Epithelial cell of esophagus (primary cell): ENCODE data around the gene MSRB3.

ENCODE experiments used
- DNase-seq: peaks from one replicate; pipeline ENCODE4 v3.0.0; 2010; ENCODE audit warnings: low read depth
- H3K4me3 ChIP-seq: 2 replicates; pipeline ENCODE4 v1.5.1; 2011; ENCODE audit warnings: mild to moderate bottlenecking, low read length, control low read depth
- TF ChIP-seq, protein P1 (sequence below): IDR thresholded peaks from 2 replicates; pipeline ENCODE4 v1.5.1; 2011; ENCODE audit warnings: low read depth, mild to moderate bottlenecking, low read length, control low read depth, inconsistent platforms; ENCODE audit not compliant: insufficient read depth; ENCODE audit errors: missing control alignments

MSRB3 gene

DNA sequence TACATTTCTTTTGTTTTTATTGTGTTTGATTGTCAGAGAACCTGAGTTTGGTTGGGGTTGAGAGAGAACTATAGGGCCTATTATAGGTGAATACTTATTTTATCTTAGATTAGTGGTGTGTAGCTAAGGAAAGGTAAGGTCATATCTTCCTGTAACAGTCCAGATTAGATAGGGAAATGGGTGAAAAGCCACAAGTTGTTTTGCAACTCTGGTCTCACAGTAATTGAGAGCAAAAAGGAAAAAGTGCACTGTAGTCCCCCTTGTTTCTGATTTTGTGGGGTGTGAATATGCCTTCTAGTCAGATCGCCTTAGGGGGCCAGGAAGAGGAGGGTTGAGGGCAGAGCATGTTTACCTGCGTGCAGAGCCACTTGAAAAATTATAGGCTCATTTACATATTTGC is 8.9 kb downstream of the MSRB3 start:
- H3K4me3 ChIP-seq = no peak overlapping the region
- TF ChIP-seq, protein P1, sequence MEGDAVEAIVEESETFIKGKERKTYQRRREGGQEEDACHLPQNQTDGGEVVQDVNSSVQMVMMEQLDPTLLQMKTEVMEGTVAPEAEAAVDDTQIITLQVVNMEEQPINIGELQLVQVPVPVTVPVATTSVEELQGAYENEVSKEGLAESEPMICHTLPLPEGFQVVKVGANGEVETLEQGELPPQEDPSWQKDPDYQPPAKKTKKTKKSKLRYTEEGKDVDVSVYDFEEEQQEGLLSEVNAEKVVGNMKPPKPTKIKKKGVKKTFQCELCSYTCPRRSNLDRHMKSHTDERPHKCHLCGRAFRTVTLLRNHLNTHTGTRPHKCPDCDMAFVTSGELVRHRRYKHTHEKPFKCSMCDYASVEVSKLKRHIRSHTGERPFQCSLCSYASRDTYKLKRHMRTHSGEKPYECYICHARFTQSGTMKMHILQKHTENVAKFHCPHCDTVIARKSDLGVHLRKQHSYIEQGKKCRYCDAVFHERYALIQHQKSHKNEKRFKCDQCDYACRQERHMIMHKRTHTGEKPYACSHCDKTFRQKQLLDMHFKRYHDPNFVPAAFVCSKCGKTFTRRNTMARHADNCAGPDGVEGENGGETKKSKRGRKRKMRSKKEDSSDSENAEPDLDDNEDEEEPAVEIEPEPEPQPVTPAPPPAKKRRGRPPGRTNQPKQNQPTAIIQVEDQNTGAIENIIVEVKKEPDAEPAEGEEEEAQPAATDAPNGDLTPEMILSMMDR = no peak
- no peak for DNase-seq

- TF ChIP-seq, protein P1 = no peak
- no peak overlapping the region for H3K4me3 ChIP-seq
- DNase-seq = no peak
These were observed 13.8 kb downstream of the MSRB3 start for GRCh38 chr12:65292241-65292640.

DNA sequence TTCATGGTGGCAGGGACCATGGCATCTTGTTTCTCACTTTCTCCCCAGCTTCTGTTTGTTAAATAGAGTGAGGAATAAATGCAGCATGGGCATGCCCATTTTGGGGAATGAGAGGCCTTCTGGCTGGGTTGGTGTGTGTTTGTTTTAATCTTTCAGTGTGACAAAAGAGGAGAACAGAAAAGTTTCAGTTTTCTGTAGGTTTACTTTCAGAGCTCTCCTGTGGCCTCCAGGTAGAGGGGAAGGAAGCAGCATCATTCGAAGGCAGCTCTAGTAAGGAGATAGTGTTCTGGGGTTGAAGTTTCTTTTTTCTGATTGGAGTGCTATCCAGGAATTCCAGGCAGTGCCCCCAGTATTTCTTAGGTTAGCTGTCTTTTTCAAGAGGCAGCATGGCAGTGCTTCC is 15.3 kb downstream of the MSRB3 start:
- TF ChIP-seq, protein P1 = no peak
- DNase-seq = no peak
- H3K4me3 ChIP-seq = no peak overlapping the region

GRCh38 chr12:65294641-65295262 is 16.3 kb downstream of the MSRB3 start:
- no peak overlapping the region for H3K4me3 ChIP-seq
- DNase-seq = no peak
- TF ChIP-seq, protein P1 = no peak

DNA sequence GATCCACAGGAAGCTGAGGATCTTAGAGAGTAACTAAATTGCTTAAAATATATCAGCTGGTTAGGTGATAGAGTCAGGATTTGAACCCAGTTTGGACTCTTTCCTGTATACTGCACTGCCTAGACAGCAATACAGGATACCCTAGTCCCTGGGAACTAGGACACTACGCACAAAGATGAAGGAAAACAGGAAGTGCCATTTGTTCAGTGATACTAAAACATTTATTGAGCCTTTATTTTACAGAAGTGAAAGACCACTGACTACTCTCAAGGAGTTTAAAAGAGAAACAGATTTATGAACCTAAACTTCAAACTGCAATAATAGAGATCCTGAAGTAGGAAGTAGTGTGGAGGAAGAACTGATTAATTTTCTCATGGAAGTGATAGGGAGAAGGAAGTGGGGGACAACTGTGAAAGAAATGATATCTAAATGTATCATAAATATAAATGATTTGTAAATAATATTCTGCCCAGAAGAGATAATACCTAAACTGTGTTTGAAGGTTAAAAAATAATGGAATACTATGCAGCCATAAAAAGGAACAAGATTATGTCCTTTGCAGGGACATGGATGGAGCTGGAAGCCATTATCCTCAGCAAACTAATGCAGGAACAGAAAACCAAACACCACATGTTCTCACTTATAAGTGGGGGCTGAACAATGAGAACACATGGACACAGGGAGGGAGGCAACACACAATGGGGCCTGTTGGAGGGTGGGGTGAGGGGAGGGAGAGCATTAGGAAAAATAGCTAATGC is 18.2 kb downstream of the MSRB3 start:
- DNase-seq = no peak
- H3K4me3 ChIP-seq = no peak overlapping the region
- TF ChIP-seq, protein P1 = no peak

- no peak overlapping the region for H3K4me3 ChIP-seq
- TF ChIP-seq, protein P1 = no peak
- no peak for DNase-seq
These were observed 21.6 kb downstream of the MSRB3 start for GRCh38 chr12:65300097-65300496.
